GM12875 (cell line): ENCODE measurements around the gene NCEH1.
"Not testable (repeated sequence)": the region's sequence is repeated elsewhere in the genome, so short reads cannot be mapped to it uniquely, and the experiment has no call there.

Experiments used
- H3K4me3 ChIP-seq: one replicate; pipeline ENCODE4 v1.5.1; 2011; ENCODE audit warnings: low read depth, low read length, control low read depth
- TF ChIP-seq, protein P1 (sequence below): IDR thresholded peaks from 2 replicates; pipeline ENCODE4 v1.5.1; 2011; ENCODE audit warnings: low read depth, mild to moderate bottlenecking, control low read depth, inconsistent platforms, low read length, moderate library complexity, borderline replicate concordance; ENCODE audit not compliant: insufficient read depth

NCEH1 gene

DNA sequence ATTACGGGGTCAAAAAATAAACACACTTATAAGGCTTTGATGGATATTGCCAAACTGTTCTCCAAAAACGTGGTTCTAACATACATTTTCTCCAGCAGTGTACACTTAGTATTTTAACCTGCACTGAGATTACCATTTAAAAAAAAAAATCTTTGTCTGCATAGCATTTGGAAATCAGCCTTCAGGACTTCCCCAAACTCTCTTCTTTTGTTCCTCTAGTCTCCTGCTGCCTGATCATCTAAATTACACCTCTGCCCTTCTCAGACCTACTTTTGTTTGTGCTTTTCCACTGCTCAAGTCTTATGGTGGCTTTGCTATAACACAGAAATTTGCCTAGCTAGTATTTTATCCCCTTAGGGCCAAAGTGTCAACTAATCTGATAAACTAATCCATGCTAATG is 3.8 kb downstream of the NCEH1 start:
- TF ChIP-seq, protein P1, sequence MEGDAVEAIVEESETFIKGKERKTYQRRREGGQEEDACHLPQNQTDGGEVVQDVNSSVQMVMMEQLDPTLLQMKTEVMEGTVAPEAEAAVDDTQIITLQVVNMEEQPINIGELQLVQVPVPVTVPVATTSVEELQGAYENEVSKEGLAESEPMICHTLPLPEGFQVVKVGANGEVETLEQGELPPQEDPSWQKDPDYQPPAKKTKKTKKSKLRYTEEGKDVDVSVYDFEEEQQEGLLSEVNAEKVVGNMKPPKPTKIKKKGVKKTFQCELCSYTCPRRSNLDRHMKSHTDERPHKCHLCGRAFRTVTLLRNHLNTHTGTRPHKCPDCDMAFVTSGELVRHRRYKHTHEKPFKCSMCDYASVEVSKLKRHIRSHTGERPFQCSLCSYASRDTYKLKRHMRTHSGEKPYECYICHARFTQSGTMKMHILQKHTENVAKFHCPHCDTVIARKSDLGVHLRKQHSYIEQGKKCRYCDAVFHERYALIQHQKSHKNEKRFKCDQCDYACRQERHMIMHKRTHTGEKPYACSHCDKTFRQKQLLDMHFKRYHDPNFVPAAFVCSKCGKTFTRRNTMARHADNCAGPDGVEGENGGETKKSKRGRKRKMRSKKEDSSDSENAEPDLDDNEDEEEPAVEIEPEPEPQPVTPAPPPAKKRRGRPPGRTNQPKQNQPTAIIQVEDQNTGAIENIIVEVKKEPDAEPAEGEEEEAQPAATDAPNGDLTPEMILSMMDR = no peak
- H3K4me3 ChIP-seq = no peak overlapping the region

GRCh38 chr3:172705170-172705569 is 5.7 kb downstream of the NCEH1 start:
- no peak overlapping the region for H3K4me3 ChIP-seq
- TF ChIP-seq, protein P1 = no peak

DNA sequence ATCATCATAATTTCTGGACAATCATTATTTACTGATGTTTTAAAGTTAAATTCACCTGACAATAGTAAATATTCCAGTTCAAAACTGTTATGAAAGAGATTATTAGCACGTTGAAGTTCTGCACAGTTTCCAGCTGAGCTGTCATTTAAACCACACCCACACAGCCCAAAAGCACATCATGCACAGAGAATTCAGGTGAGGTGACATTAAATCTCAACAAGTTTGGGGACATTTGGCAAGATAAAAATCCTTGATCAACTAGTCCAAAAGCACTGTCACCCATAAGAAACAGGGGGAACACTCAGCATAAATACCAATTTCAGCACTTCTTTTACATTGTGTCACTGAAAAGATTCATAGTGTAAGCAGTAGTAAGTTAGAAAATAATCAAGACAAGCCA is 6.9 kb downstream of the NCEH1 start:
- TF ChIP-seq, protein P1 = no peak
- H3K4me3 ChIP-seq = no peak overlapping the region

- H3K4me3 ChIP-seq = not testable (repeated sequence)
These were observed 8.1 kb downstream of the NCEH1 start for GRCh38 chr3:172702731-172703130.

DNA sequence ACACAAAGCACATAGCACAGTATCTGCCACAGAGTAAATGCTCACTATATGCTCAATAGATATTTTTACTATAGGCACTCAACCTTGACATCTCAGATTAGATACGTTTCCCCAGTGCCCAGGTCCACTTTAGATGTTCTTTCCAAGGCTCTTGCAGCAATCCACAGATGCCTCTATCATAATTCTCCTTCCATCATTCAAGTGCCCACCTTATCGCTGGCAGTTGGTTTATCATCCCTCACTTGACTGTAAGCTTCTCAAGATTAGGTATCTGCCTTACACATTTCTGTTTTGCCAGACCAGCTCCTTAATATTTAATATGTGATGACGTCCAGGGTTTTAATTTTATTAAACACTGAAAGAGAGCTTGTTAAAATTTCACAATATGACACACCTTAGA is 8.6 kb downstream of the NCEH1 start:
- H3K4me3 ChIP-seq = no peak overlapping the region
- TF ChIP-seq, protein P1 = no peak

DNA sequence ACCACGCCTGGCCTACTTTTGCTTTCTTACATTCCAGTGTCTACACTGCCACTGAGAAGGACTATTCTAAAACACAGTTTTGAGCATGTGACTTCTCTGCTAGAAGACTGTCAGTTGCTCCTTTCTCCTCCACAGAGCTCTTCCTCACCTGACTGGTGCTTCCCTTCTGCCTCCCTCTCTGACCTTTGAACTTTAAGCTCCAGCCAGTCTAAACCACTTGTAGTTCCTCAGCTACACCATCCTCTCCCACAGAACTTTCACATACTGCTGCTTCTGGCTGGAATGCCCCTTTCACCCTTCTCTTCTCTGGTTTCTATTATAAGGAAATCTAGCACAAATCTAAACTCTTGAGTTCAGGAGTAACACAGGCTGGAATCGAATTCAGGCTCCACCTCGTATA is 9.1 kb downstream of the NCEH1 start:
- H3K4me3 ChIP-seq = no peak overlapping the region
- TF ChIP-seq, protein P1 = no peak

GRCh38 chr3:172700936-172701455 is 9.9 kb downstream of the NCEH1 start:
- H3K4me3 ChIP-seq = no peak overlapping the region
- TF ChIP-seq, protein P1 = no peak

- no peak overlapping the region for H3K4me3 ChIP-seq
- TF ChIP-seq, protein P1 = no peak
These were observed 10.6 kb downstream of the NCEH1 start for GRCh38 chr3:172700256-172700655.
